Neural progenitor cell (in vitro differentiated cells): ENCODE data around the gene HELQ. TPM values are rescaled to one million over a fixed set of nuclear protein-coding genes. Genes with fewer than 3 reads are reported as not detected.
A peak's percentile ranks its signal among the peaks of the same experiment; 100 is the strongest.
"Not testable (repeated sequence)": the region's sequence is repeated elsewhere in the genome, so short reads cannot be mapped to it uniquely, and the experiment has no call there.

Source experiments
- DNase-seq: peaks from one replicate; pipeline ENCODE4 v3.0.0-alpha.2; 2016; ENCODE audit warnings: low spot score
- H2AFZ ChIP-seq: fragments of 200-600 bp; sonication (generic); replicated peaks from 2 replicates; pipeline ENCODE4 v1.6.1; 2016; ENCODE audit warnings: antibody characterized with exemption
- H3F3A ChIP-seq: fragments of 200-600 bp; sonication (generic); 2 replicates; pipeline ENCODE4 v1.6.1; 2016; ENCODE audit warnings: antibody characterized with exemption, low read depth
- H3K27ac ChIP-seq: fragments of 200-600 bp; sonication (generic); 2 replicates; pipeline ENCODE4 v1.5.1; 2016; ENCODE audit warnings: mild to moderate bottlenecking
- H3K27me3 ChIP-seq: fragments of 200-600 bp; sonication (generic); 2 replicates; pipeline ENCODE4 v1.6.1; 2016; ENCODE audit warnings: mild to moderate bottlenecking, moderate library complexity
- H3K36me3 ChIP-seq: fragments of 200-600 bp; sonication (generic); 2 replicates; pipeline ENCODE4 v1.5.1; 2016
- H3K4me1 ChIP-seq: fragments of 200-600 bp; sonication (generic); 2 replicates; pipeline ENCODE4 v1.6.1; 2016; ENCODE audit warnings: mixed run types
- H3K4me2 ChIP-seq: fragments of 200-600 bp; sonication (generic); 2 replicates; pipeline ENCODE4 v1.6.1; 2016
- H3K4me3 ChIP-seq: fragments of 200-600 bp; sonication (generic); 2 replicates; pipeline ENCODE4 v1.5.1; 2016
- H3K79me2 ChIP-seq: fragments of 200-600 bp; sonication (generic); 2 replicates; pipeline ENCODE4 v1.6.1; 2016; ENCODE audit warnings: low read depth
- H3K9ac ChIP-seq: fragments of 200-600 bp; sonication (generic); 2 replicates; pipeline ENCODE4 v1.6.1; 2016
- H3K9me3 ChIP-seq: fragments of 200-600 bp; sonication (generic); 2 replicates; pipeline ENCODE4 v1.5.1; 2016; ENCODE audit warnings: low read depth
- H4K20me1 ChIP-seq: fragments of 200-600 bp; sonication (generic); 2 replicates; pipeline ENCODE4 v1.6.1; 2016; ENCODE audit warnings: low read depth
- H3K27ac Mint-ChIP-seq: 3 replicates; pipeline ENCODE4 v1.8.0; 2021; ENCODE audit warnings: mixed read lengths
- H3K27me3 Mint-ChIP-seq: 2 replicates; pipeline ENCODE4 v1.8.0; 2022; ENCODE audit warnings: low read depth, mild to moderate bottlenecking, inconsistent platforms, moderate library complexity, mixed read lengths; ENCODE audit not compliant: insufficient read depth
- H3K36me3 Mint-ChIP-seq: 3 replicates; pipeline ENCODE4 v1.8.0; 2021; ENCODE audit warnings: mixed read lengths
- H3K4me1 Mint-ChIP-seq: 3 replicates; pipeline ENCODE4 v1.8.0; 2021; ENCODE audit warnings: mixed read lengths
- H3K4me3 Mint-ChIP-seq: 3 replicates; pipeline ENCODE4 v1.8.0; 2021; ENCODE audit warnings: mild to moderate bottlenecking, moderate library complexity, mixed read lengths
- H3K9me3 Mint-ChIP-seq: 3 replicates; pipeline ENCODE4 v1.8.0; 2020; ENCODE audit warnings: mixed read lengths
- EZH2 ChIP-seq: fragments of 200-600 bp; sonication (generic); IDR thresholded peaks from 2 replicates; pipeline ENCODE4 v1.6.1; 2017; ENCODE audit warnings: antibody characterized with exemption, mild to moderate bottlenecking, moderate library complexity
- EZH2phosphoT487 ChIP-seq: fragments of 200-600 bp; sonication (generic); IDR thresholded peaks from 2 replicates; pipeline ENCODE4 v1.6.1; 2017; ENCODE audit warnings: antibody characterized with exemption
- total RNA-seq: library from RNA; depleted of rRNA; stranded (reverse); fragments of >200 nt; gene quantifications from 2 replicates; pipeline ENCODE4 v1.2.3, GENCODE V29; 2015; ENCODE audit warnings: low replicate concordance
- TF ChIP-seq, protein P1 (sequence below): fragments of 200-600 bp; sonication (generic); IDR thresholded peaks from 2 replicates; pipeline ENCODE4 v1.5.1; 2017; ENCODE audit warnings: antibody characterized with exemption, mild to moderate bottlenecking

Gene HELQ
- total RNA-seq, 1 donor from 2014 or later = 15.3 TPM

DNA sequence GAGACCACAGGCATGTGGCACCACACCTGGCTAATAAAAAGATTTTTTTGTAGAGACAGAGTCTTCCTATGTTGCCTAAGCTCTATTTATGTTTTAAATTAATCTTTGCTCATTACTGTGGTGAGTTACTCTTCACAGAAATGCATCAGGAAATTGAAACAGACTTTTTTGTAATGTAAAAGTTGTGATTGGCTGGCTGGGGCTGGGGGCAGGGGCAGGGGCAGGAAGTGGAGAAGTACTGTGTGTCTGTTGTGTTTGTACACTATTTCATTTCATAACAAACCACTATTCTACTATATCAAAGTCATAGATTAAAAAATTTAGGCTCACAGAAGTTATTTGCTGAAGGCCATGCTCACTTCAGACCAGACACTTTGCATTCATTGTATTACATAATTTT is 48.4 kb upstream of the HELQ start:
- no peaks in the 10 kb centered on the region for H3K9me3 Mint-ChIP-seq

DNA sequence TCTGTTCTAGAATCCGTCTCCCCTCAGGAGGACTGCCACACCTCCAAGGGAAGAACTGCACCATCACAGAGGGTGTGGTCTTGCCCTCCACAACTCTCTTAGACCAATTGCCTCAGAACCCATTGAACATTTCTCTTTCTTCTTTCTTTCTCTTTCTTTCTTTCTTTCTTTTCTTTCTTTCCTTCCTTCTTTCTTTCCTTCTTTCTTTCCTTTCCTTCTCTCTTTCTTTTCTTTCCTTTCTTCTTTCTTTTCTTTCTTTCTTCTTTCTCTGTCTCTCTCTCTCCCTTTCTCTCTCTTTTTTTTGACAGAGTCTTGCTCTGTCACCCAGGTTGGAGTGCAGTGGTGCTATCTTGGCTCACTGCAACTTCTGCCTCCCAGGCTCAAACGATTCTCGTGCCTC is 46.0 kb upstream of the HELQ start:
- DNase-seq, H3K9me3 Mint-ChIP-seq, H3K36me3 ChIP-seq, H3K9me3 ChIP-seq, H3K4me3 ChIP-seq, H3K4me1 ChIP-seq, H3K27me3 ChIP-seq, H3K27ac ChIP-seq, H3K27me3 Mint-ChIP-seq, H4K20me1 ChIP-seq, H3K4me2 ChIP-seq, H3K4me3 Mint-ChIP-seq, H2AFZ ChIP-seq, H3K79me2 ChIP-seq, H3K27ac Mint-ChIP-seq, H3F3A ChIP-seq, H3K36me3 Mint-ChIP-seq, H3K4me1 Mint-ChIP-seq, H3K9ac ChIP-seq: not testable (repeated sequence)

More for the DNA sequence above, 48.4 kb upstream of the HELQ start:
- Mint-ChIP-seq H3K27me3 (no peaks in the 10 kb centered on the region), H3K36me3 (no peaks in the 10 kb centered on the region), H3K4me1 (no peaks in the 10 kb centered on the region), H3K27ac (no peak overlapping the region), H3K4me3 (no peak overlapping the region)
- H3K27ac ChIP-seq = no peak overlapping the region
- no peaks in the 10 kb centered on the region for H3K9me3 ChIP-seq
- H4K20me1 ChIP-seq = no peaks in the 10 kb centered on the region
- H3K4me1 ChIP-seq = no peaks in the 10 kb centered on the region
- H3K27me3 ChIP-seq = no peaks in the 10 kb centered on the region
- H3K79me2 ChIP-seq = no peaks in the 10 kb centered on the region
- no peak for DNase-seq
- H3K4me2 ChIP-seq = no peak overlapping the region
- no peaks in the 10 kb centered on the region for H3K36me3 ChIP-seq
- TF ChIP-seq, protein P1, sequence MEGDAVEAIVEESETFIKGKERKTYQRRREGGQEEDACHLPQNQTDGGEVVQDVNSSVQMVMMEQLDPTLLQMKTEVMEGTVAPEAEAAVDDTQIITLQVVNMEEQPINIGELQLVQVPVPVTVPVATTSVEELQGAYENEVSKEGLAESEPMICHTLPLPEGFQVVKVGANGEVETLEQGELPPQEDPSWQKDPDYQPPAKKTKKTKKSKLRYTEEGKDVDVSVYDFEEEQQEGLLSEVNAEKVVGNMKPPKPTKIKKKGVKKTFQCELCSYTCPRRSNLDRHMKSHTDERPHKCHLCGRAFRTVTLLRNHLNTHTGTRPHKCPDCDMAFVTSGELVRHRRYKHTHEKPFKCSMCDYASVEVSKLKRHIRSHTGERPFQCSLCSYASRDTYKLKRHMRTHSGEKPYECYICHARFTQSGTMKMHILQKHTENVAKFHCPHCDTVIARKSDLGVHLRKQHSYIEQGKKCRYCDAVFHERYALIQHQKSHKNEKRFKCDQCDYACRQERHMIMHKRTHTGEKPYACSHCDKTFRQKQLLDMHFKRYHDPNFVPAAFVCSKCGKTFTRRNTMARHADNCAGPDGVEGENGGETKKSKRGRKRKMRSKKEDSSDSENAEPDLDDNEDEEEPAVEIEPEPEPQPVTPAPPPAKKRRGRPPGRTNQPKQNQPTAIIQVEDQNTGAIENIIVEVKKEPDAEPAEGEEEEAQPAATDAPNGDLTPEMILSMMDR = no peak
- TF ChIP-seq EZH2phosphoT487 = no peak
- no peak for TF ChIP-seq EZH2
- H2AFZ ChIP-seq = no peak overlapping the region
- no peaks in the 10 kb centered on the region for H3F3A ChIP-seq
- H3K4me3 ChIP-seq = no peak overlapping the region
- no peak overlapping the region for H3K9ac ChIP-seq

DNA sequence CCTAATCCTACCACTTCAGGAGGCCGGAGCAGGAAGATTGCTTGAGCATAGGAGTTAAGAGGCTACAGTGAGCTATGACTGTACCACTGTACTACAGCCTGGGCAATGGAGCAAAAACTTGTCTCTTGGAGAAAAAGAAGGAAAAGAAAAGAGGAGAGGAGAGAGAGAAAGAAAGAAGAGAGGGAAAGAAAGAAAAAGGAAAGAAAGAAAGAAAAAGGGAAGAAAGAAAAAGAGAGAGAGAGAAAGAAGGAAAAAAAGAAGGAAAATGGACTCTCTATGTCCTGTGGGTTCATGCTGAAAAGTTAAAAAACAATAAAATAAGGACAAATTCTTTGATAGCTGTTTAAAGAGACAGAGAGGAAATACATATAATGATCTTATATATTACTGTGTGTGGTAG is 42.6 kb upstream of the HELQ start:
- Histone ChIP-seq H3K36me3 (no peaks in the 10 kb centered on the region), H3K4me1 (no peaks in the 10 kb centered on the region), H4K20me1 (no peaks in the 10 kb centered on the region), H3K9me3 (no peaks in the 10 kb centered on the region), H3K79me2 (no peaks in the 10 kb centered on the region), H2AFZ (no peak overlapping the region), H3F3A (peaks cover 7% of the 10 kb centered on the region), H3K27ac (no peak overlapping the region), H3K4me3 (no peak overlapping the region), H3K27me3 (no peaks in the 10 kb centered on the region), H3K4me2 (no peak overlapping the region), H3K9ac (no peak overlapping the region)
- Mint-ChIP-seq H3K9me3 (no peaks in the 10 kb centered on the region), H3K4me3 (no peak overlapping the region), H3K27me3 (no peaks in the 10 kb centered on the region), H3K27ac (no peak overlapping the region), H3K4me1 (no peaks in the 10 kb centered on the region), H3K36me3 (no peaks in the 10 kb centered on the region)
- no peak for TF ChIP-seq EZH2
- no peak for TF ChIP-seq EZH2phosphoT487
- TF ChIP-seq, protein P1 = no peak
- no peak for DNase-seq

DNA sequence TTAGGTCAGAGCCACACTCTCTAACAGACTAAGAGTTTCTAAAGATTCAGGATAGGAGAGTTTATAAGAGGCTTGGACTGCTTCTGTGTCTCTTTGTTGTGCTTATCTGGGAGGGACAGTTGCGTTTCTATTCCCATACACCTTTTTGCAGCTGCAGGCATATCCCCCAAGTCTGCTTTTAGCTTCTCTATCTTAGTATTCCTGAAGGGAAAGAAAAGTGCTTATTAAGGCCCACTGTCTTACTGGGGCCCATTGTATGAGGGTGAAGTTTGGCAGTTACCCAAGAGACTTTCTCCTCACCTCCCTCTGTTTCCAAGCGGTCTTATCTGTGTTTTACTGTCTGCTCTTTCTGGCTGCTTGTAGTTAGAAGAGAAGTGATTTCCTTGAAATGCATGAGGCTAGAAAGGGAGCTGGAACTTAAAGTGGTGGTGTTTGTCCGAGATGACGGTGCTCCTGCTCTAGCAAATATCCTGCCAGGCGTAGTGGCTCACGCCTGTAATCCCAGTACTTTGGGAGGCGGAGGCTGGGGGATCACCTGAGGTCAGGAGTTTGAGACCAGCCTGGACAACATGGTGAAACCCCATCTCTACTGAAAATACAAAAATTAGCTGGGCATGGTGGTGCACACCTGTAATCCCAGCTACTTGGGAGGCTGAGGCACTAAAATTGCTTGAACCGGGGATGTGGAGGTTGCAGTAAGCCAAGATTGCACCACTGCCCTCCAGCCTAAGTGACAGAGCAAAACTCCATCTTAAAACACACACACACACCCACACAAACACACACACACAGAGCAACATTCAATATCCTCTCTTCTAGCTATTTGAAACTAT is 40.7 kb upstream of the HELQ start:
- not testable (repeated sequence) for H3K4me1 ChIP-seq, H3K9me3 ChIP-seq, H3F3A ChIP-seq, H3K79me2 ChIP-seq, H3K4me1 Mint-ChIP-seq, H3K27me3 Mint-ChIP-seq, H3K9ac ChIP-seq, H4K20me1 ChIP-seq, H3K36me3 ChIP-seq, H3K36me3 Mint-ChIP-seq, H3K27ac Mint-ChIP-seq, H3K27me3 ChIP-seq, H3K4me2 ChIP-seq, H3K4me3 Mint-ChIP-seq, H3K4me3 ChIP-seq, DNase-seq, H3K9me3 Mint-ChIP-seq, H3K27ac ChIP-seq
- peak overlapping the region; percentile 44 for H2AFZ ChIP-seq
